Kidney (tissue), 14 donors: Measurements from ENCODE around the gene PHF21A. TPM values are rescaled to one million over a fixed set of nuclear protein-coding genes. Genes with fewer than 3 reads are reported as not detected.
A peak's percentile ranks its signal among the peaks of the same experiment; 100 is the strongest.

Source experiments
- DNase-seq, 5 donors: peaks; one replicate each; pipeline ENCODE4 v3.0.0-alpha.2; 2013 to 2020
- FAIRE-seq: peaks from 2 replicates; lab custom pipeline; 2012; peaks lifted over from hg19 to GRCh38; lab: Jason Lieb, UNC
- H3K27ac ChIP-seq, 2 donors: one replicate each; pipeline ENCODE4 v1.7.0; 2013; ENCODE audit warnings: low read depth in 2 of 2, low read length in 2 of 2, inconsistent platforms in 1 of 2
- H3K27me3 ChIP-seq: one replicate; pipeline ENCODE4 v1.7.1; 2013; ENCODE audit warnings: low read length, inconsistent platforms; ENCODE audit not compliant: control insufficient read depth, insufficient read depth
- H3K36me3 ChIP-seq, 3 donors: one replicate each; pipeline versions ENCODE4 v1.7.0 to v1.7.1; 2013; ENCODE audit warnings: low read length in 3 of 3, control low read depth in 1 of 3, inconsistent platforms in 1 of 3; ENCODE audit not compliant: insufficient read depth in 3 of 3, control insufficient read depth in 2 of 3
- H3K4me1 ChIP-seq, 3 donors: one replicate each; pipeline versions ENCODE4 v1.7.0 to v1.7.1; 2013; ENCODE audit warnings: low read length in 3 of 3, inconsistent platforms in 1 of 3, low read depth in 1 of 3; ENCODE audit not compliant: control insufficient read depth in 2 of 3, insufficient read depth in 2 of 3
- H3K4me3 ChIP-seq, 3 donors: one replicate each; pipeline versions ENCODE4 v1.7.0 to v1.8.1; 2013; ENCODE audit warnings: low read length in 3 of 3, control low read depth in 1 of 3, inconsistent platforms in 1 of 3
- H3K9ac ChIP-seq, 3 donors: one replicate each; pipeline versions ENCODE4 v1.7.0 to v1.7.1; 2013; ENCODE audit warnings: low read length in 3 of 3, control low read depth in 1 of 3, inconsistent platforms in 1 of 3
- H3K9me3 ChIP-seq, 3 donors: one replicate each; pipeline versions ENCODE4 v1.7.0 to v1.7.1; 2013; ENCODE audit warnings: low read length in 3 of 3, control low read depth in 1 of 3, inconsistent platforms in 1 of 3; ENCODE audit not compliant: control insufficient read depth in 2 of 3, insufficient read depth in 1 of 3
- CTCF ChIP-seq: IDR thresholded peaks from 3 replicates; pipeline ENCODE4 v1.5.1; 2012; ENCODE audit warnings: mild to moderate bottlenecking, moderate library complexity, borderline replicate concordance; ENCODE audit not compliant: insufficient read depth; ENCODE audit errors: extremely low read depth
- intact Hi-C: fragments of 100-400 bp; cut with DNase I; formaldehyde crosslinking; loops from one replicate; pipeline ENCODE4 v1.11.1; 2022
- polyA plus RNA-seq: library from polyadenylated mRNA; stranded (reverse); fragments of 350-450 nt; fragmentation: Illumina TruSeq; extraction: RNeasy Lipid Tissue Mini Kit (QIAGEN cat#74804); gene quantifications from one replicate; pipeline ENCODE4 v1.2.3, GENCODE V29; 2014; ENCODE audit warnings: low read depth, low replicate concordance; ENCODE audit not compliant: insufficient read depth
- total RNA-seq: library from RNA; stranded (reverse); fragmentation: NEBNext Ultra II Directional; extraction: Animal tissue kit (Norgen Biotek cat#: 25700); gene quantifications from one replicate; pipeline ENCODE4 v1.2.1, GENCODE V29; 2021
- donor health status: control.
- donor health status: control.
- donor health status: control.
- donor health status: control.
- donor health status: control.
- donor health status: DM: yes; HTN: yes; CAD: no.
- donor health status: Normal renal cell carcinoma (clear cell type).

Gene PHF21A
- total and polyA plus RNA-seq, 2 donors from 2014 or later, result 9.6 to 48.2 TPM

- H3K27me3 ChIP-seq, result no peaks in the 10 kb centered on the region
- H3K4me1 ChIP-seq, result peaks cover 0 to 13% (median 4%) of the 10 kb centered on the region in 3 donors
- intact Hi-C loops, result no loop called here
Measured at GRCh38 chr11:45899448-45900174, 221.6 kb downstream of the PHF21A start.

DNA sequence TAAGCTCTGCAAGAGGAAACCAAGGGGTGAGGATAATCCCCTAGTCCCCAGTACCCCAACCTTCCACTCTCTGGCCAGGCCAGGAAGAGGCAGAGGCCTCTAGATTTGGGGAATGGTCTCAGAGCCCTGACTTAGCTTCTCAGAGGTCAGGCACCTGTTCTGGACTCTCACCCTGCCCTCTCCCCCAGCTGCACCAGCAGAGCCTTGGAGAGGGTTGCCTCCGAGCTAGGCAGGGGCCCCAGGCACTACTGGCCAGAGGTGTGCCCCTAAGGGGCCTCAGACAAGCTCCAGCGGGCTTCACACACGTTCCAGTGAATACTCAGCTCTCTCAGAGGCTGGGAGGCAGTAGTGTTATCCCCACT, 222.2 kb downstream of the PHF21A start:
- H3K9me3 ChIP-seq, result no peaks in the 10 kb centered on the region
- no peak for TF ChIP-seq CTCF
- FAIRE-seq (no peak), DNase-seq (no peak)
- peak overlapping the region in 2 of 3 donors; percentile 37 to 56 for H3K4me3 ChIP-seq
- no peak overlapping the region for H3K27ac ChIP-seq
- peak overlapping the region in 1 of 3 donors; percentile 26 for H3K9ac ChIP-seq
- intact Hi-C loops, result no loop called here
- H3K4me1 ChIP-seq, result peaks cover 0 to 13% (median 4%) of the 10 kb centered on the region in 3 donors
- H3K36me3 ChIP-seq, result peaks cover 0 to 3% (median 0%) of the 10 kb centered on the region in 3 donors
- H3K27me3 ChIP-seq, result no peaks in the 10 kb centered on the region

More at GRCh38 chr11:45899448-45900174, 221.6 kb downstream of the PHF21A start:
- Histone ChIP-seq H3K9me3 (no peaks in the 10 kb centered on the region), H3K4me3 (peak overlapping the region; percentile 37 to 56 (median 44)), H3K27ac (peak overlapping the region in 1 of 2 donors; percentile 63), H3K9ac (peak overlapping the region in 1 of 3 donors; percentile 26), H3K36me3 (peaks cover 0 to 3% (median 0%) of the 10 kb centered on the region in 3 donors)
- FAIRE-seq (no peak), DNase-seq (peak; percentile 95 to 97 (median 96))
- TF ChIP-seq CTCF, result no peak

GRCh38 chr11:45897556-45897955, 223.7 kb downstream of the PHF21A start:
- H3K27me3 ChIP-seq, result no peaks in the 10 kb centered on the region
- H3K9me3 ChIP-seq, result no peaks in the 10 kb centered on the region
- H3K9ac ChIP-seq, result no peak overlapping the region
- H3K4me1 ChIP-seq, result peaks cover 0 to 13% (median 4%) of the 10 kb centered on the region in 3 donors
- no peak for TF ChIP-seq CTCF
- no peak overlapping the region for H3K4me3 ChIP-seq
- no peak for FAIRE-seq
- H3K27ac ChIP-seq, result no peak overlapping the region
- no peaks in the 10 kb centered on the region for H3K36me3 ChIP-seq
- intact Hi-C loops, result no loop called here
- DNase-seq, result peak in 1 of 5 donors; percentile 61
